HG03469 (cell line): ENCODE data around the gene CAPN14.

Experiments
- ATAC-seq: cut with Tn5 transposase; IDR thresholded peaks from one replicate; pipeline ENCODE4 v1.9.1; 2021; ENCODE audit warnings: mild to moderate bottlenecking, moderate library complexity, moderate number of reproducible peaks; ENCODE audit not compliant: unreplicated experiment

CAPN14 gene

DNA sequence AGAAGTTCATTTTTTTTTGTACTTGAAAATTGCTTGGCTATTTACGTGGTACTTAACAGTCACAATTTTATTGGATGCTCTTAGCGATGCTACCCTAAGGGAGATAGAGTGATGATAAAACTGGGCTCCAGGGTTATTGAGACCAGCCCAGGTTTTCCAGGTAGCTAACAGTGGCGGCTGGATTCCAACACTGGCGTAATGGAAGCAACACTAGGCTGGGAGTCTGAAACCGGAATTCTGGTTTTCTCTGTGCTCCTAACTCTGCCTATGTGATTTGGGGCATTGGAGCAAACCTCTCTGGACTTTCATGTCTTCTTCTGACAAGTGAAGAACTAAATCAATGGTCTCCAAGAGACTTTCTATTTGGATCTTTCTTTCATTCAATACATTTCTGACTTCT lies 69.7 kb downstream of the CAPN14 start:
- ATAC-seq, result no peak

DNA sequence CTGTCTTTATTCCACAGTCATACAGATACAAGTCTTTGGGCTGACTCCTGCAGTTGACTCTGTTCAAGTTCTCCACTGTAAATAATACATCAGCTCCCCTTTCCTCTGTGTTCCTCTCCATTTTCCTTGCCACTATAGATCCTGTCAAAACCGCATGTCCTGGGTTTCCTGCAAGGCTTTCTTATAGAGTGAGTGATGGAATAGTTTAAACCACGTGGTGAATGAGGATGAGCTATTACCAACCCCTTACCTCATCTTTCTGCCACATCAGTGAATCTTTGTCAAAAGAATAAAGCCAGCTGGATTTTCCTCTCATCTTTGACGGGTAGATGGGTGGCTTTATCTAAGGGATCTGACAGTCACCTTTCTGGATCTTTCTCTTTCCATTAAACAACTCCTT lies 75.2 kb downstream of the CAPN14 start:
- no peak for ATAC-seq

DNA sequence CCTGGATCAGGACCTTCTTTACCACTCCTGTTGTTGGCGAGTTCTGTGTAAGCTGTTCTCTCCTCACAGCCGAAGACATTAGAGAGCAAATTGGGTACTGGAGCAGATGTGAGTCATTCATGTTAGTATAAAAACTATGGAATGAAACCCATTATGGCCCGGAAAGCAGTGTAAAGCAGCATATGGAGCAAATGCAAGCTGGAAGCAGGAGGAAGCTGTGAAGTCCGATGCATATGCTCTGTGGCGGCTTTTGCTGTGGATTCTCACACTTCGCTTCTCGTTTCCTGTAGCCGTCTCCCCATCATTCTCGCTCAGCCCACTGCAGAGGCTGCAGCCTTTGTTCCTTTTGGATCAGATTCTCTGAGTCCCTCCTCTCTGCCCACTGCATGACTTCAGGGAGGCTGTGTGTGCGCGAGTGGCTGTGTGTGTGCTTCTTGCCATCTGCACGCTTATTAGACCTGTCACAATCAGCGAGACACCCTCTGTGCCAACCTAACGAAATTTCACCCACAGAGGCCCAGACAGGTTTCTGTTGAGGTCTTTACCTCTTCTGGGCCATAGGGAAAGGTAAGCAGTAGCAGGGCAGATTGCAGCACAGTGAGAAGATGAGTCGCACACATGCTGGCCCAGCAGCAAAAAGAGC lies 75.8 kb downstream of the CAPN14 start:
- no peak for ATAC-seq

DNA sequence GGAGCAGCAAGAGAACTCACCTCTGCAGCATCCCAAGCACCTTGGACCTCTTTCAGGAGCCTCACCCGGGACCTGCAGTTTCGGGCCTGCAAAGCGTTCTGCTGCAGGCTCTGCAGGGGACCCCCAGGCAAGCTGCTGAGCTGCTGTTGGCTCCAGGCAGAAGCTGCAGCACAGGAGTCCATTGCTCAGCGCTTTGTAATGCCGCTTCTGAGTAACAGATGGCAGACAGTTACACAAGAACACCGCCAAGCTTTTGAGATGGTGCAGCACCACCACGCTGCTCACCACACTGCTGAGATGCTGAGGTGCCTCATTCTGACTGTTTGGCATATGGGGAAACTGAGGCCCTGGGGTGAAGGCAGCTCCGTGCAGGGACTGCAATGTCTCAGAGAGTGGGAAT lies 77.2 kb downstream of the CAPN14 start:
- no peak for ATAC-seq

DNA sequence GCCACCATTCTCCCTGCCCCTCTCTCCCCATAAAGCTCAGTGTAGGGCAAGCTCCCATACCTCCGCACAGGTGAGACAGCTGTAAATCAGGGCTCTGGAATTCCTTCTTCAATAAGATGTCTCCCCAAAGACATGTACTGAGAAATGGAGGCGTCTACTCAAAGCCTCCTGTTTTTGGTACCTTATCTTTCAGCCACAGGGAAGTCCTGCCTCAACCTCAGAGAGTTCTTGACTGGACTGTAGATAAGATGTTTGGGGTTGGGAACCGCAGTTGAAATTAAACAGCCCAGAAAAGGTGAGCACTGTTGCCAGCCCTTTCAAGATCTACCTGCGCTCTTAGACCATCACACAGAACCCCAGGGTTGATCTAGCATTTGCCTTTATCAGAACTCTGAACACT lies 77.6 kb downstream of the CAPN14 start:
- ATAC-seq, result no peak

DNA sequence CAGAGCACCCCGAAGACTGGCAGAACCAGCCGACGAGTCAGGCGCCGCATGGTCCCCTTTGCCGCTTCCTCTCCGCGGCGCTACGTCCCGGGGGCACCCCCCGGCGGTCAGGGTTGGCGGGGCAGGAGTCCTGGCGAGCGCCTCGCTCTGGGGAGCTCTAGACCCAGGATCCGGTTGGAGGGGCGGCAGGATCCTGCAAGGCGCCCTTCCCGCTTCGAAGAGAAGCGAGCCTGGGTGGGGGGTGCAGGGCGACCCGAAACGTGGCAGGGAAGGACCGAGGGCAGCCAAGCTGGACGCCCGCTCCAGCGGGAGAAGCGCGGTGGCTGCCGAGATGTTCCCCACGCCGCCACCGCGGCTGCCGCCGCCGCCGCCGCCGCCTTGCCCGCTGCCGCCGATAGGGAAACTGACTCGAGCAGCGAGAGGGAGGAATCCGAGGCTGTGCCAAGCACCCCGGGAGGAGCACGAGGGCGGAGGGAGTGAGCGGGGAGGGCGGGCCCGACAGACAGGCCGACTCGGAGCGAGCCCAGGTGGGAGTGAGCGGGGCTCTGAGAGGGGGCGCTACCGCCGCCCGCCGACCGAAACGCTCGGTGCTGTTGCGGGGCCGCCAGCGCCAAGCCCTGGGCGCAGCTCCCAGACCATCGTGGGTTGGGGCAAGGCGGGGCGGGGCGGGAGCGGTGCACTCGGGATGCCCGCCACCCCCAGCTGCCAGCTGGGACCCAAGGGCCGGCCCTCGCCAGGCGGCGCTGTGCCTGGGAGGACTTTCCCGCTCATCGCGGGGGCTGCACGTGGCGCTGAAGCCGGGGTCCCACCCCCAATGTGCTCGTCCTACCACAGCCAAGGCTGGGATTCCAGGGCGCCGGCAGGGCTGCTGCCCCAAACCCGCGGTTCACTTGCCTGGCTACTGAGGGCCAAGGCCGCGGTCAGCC lies 79.0 kb downstream of the CAPN14 start, which contains the start of gene GALNT14:
Gene GALNT14, minus strand, starts transcription at position 404 of the 926 bp plus-strand sequence. Its CDS starts 354 bp downstream, at position 50.
- no peak for ATAC-seq

DNA sequence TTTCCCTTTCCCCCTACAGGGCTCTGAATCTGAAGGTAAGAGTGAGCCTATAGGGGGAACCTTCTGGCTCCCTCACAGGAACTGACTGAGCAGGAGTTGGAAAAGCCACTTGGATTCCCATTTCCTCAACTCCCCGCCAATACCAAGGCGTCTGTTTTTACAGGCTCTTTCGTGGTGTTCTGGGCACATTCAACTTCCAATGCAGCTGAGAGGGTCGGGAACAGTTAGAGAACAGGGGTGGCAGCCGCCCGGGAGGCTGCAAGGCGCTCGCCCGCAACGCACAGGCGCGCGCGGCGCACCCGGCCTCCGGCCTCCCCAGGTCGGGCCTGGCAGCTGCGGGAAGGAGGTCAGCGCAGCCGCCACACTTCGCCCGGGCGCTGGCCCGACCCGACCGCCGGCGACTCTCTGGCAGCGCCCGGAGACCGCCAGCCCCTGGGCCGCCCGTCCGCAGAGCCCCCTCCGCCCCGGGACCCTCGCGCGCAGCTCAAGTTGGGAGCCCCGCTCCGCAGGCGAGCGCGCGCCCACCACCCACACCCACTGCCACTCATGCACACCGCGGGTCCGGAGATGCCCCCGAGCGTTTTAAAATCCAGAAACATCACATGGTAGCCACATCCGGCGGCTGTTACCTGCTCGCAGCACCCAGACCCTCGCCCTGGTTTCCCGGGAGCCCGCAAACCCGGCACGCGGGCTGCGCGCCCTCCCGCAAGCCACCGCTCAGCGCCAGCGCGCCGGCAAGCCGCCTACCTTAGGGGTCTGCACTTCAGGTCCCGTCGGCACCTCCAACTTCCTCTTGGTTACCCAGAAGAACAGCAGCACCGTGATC lies 79.9 kb downstream of the CAPN14 start:
- no peak for ATAC-seq

DNA sequence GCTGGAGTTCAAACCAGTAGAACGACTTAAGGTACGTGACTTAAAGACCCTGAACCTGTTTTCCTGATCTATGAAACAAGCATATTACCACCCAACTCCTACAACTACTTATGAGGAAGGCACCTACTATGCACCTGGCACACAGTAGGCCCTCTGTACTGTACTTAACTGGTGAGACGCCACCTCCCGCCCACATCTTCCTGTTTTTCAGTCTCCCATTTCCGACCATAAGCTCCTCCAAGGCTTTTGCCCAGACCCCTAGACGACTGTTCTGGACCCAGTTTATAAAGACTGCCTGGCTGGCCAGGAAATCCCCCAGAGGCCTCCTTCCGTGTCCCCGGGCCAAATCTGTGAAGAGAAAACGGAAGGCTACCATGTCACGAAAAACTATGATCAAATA lies 80.6 kb downstream of the CAPN14 start:
- no peak for ATAC-seq

DNA sequence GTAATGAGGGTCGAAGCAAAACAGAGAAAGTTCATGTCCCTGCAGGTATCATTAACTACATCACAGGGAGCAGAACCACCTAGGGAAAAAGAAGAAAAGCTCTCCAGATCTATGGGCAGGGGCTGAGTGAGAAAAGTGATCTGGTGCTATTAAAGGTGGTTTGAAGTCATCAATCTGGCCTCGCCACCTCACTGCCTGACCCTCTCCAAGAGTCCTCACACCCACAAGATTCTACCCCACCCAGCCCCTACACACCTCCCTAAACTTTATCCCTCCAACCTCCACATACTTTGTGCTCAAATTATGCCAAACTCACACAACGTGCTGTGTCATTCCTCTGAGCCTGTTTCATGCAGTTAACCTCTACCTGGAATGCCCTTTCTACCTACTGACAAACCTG lies 81.3 kb downstream of the CAPN14 start:
- no peak for ATAC-seq

DNA sequence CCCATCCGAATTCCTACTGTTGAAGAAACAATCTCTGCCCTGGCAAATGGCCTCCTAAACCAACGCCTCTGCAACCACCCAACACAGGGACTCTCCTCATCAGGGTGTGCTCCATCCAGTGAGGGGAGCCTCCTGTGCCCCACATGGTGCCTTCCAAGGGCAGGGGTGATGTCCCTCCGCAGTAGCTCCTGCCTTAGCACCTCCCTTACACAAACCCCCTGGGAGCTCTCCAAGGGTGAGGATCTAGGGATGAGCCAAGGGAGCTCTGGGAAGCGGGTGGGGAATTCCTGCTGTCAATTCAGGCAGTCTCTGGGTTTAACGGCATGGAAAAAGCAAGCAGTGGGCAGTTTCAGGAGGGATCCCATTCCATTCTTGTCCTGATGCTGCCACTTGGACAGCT lies 82.8 kb downstream of the CAPN14 start:
- no peak for ATAC-seq

DNA sequence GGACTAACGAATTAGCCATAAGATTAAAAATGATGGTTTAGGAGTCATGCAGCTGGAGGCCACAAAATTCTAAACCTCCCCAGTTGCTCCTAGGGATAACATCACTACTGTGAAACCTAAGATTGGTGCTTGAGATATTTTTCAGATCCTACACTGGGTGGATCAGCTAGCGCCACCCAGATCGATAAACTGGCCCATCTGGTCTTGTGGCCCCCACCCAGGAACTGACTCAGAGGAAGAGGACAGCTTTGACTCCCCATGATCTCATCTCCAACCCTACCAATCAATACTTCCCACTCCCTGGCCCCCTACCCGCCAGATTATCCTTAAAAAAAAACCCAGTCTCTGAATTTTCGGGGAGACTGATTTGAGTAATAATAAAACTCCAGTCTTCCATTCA lies 84.5 kb downstream of the CAPN14 start:
- ATAC-seq, result no peak

DNA sequence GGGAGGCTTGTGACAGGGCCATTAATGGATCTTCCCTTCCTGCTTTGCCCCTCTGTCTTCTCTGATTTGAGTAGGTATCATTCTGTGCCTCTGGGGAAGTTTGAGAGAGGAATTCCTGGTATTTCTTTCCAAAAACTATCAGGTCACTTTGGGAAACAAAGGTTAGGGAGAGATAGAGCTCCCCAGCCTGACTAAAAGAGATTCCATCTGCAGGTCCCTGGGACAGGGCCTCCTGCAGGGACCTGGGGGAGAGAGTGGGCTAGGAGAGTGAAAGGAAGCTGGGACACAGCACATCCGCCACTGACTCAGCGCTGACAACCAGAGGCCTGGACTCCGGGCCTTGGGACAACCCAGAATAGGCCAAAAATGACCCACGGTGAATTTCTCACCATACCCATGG lies 85.4 kb downstream of the CAPN14 start:
- ATAC-seq, result no peak

DNA sequence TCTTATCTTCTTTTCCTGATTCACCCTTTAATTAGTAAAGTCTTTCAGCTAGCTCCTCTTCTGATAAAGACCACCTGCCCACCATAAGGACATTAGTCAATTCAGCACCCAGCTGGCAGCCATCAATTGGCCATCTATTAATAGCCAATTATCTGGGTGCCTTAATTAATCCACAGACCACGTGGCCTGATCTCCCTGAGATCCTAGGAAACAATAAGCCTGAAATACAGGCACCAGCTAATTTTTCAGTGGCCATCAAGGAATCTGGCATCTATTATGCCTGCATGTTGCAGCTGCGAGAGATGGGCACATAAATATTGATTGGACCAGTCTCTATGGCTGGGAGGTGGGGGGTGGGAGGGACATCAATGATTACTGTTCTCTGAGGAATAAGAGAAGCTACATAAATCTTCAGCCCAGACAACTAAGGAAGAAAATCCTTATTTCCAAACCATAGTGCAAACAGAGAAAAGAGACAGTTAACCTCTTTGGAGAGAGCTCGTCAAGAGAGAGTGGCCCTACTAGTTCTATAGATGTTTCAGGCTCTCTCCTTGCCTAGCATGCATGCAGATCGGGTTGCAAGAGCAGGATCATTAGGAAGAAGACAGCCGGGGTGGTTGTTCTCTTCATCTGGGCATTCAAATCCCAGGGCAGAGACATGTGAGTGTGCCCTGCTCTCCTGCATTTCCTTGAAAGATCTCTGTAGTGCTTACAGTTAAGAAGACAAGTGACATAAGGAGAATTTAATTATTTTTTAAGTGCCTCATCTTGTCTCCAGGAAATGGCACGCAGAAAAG lies 87.7 kb downstream of the CAPN14 start:
- no peak for ATAC-seq

DNA sequence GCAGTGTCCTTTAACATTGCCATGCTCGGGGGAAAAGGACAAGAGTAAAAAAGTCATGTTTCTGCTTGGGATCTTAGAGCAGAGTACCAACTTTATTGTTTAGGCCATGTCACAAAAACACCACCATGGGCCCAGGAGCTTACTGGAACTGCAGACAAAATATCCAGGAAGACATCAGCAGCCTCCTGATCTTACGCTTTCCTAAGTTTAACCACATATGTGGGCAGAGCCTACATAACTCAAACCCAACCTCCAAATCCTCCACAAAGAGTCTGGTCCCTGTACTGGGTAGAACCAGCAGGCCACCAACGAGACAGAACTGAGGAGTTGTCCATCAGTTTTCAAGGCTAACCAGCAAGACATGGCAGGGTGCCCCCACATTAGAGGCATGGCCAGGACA lies 89.4 kb downstream of the CAPN14 start:
- no peak for ATAC-seq

DNA sequence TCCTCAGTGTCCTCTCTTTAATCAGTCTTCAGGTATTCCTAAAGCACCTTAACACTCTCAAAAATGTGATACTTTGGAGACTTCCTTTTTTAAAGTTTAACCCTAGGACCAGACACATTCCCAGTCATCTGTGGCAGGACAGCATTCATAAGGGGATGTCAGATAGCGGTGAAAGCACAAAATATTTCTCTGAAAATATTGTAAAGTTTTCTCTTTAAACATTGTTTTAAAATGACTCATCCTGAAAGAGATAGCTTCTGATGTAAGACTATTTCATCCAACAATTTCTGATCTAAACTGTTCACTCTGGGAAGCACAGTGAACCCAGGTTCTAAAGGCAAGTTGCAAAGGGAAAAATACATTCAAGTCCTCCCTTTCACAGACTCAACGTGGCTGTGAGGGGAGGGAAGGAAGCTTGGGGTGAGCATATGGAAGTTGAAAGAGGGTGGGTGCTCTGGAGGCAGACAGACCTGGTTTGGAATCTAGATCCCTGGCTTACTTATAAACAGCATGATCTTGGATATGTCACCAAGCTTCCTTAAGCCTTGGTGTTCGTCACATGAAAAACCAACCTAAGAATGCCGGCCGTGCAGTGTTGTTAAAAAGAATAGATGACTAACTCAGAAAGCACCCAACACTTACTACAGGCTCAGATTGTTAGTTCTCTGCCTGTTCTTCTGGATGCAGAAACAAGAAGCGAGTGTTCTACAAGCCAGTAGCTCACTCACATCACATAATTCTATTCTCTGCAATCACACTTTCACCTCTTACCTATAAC lies 91.2 kb downstream of the CAPN14 start:
- no peak for ATAC-seq

DNA sequence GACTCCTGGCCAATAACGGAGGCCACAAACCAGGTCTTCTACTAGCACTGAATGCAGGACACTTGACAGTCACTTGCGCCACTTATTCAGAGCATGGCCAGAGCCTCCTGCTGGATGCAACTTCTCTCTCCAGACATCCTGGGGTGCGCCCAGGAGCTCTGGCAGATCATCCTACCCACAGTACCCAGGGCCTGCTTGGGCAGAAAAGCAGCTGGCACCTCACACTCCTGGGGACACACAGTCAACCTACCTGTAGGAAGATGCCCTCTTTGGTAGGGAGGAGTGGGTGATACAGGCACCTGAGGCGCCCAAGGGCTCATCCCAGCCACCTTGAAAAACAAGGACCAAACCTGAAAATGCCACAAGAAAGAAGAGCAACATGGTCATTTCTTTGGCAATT lies 92.4 kb downstream of the CAPN14 start:
- no peak for ATAC-seq
